ENCODE results near the gene JAK1.

DNA sequence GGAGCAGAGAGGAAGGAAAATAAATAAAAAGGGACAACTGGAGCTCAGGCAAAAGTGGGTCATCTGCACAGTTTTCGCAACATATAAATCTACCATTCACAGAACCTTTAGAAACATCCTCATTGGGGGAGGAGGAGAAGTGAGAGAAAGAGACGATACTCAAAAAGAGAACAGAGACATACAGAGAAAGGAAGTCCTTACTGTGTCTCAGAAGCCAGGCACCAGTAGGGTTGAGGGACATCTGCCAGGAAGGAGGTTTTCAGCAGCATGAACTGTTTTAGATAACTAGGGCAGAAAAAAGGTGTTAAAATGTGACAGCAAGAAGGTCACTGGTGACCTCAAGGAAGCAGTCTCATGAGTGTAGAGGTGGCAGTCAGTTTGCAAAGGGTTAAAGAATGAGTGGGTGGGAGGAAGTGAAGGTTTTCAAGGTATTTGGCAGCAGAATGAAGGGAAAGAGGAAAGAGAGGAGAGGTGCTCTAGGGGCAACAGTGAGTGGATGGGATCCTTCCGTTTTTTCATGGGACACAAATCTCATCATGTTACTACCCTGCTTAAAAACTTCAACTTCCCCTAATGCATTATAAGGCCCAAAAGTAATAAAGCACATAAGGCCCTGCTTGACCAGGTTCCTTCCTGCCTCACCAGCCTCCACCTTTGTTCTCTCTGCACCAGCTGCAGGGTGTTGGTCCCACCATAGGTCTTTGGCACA lies 9.5 kb downstream of the JAK1 start:
- TF ChIP-seq, protein P1, sequence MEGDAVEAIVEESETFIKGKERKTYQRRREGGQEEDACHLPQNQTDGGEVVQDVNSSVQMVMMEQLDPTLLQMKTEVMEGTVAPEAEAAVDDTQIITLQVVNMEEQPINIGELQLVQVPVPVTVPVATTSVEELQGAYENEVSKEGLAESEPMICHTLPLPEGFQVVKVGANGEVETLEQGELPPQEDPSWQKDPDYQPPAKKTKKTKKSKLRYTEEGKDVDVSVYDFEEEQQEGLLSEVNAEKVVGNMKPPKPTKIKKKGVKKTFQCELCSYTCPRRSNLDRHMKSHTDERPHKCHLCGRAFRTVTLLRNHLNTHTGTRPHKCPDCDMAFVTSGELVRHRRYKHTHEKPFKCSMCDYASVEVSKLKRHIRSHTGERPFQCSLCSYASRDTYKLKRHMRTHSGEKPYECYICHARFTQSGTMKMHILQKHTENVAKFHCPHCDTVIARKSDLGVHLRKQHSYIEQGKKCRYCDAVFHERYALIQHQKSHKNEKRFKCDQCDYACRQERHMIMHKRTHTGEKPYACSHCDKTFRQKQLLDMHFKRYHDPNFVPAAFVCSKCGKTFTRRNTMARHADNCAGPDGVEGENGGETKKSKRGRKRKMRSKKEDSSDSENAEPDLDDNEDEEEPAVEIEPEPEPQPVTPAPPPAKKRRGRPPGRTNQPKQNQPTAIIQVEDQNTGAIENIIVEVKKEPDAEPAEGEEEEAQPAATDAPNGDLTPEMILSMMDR (conservative IDR thresholded peaks at IDR 0.05; ENCODE audit: low read depth, low read length) = no peak
- TF ChIP-seq EZH2 (IDR thresholded peaks at IDR 0.05; ENCODE audit: low read length, unreplicated experiment) (no peak), EZH2phosphoT487 (IDR thresholded peaks at IDR 0.05; ENCODE audit: borderline replicate concordance, low read length) (no peak)

Data from PC-3 (cell line).